SK-N-SH treated with all-trans-retinoic acid at 6 μM for 48 hours (cell line): ENCODE results near the gene SHB.

Experiments used
- CREB5 ChIP-seq: fragments of 250-450 bp; sonication (Bioruptor Pico); IDR thresholded peaks from 2 replicates; pipeline ENCODE4 v1.5.1; 2020; ENCODE audit warnings: low read depth, mild to moderate bottlenecking, moderate library complexity
- SNAI2 ChIP-seq: fragments of 250-450 bp; sonication (Bioruptor Pico); IDR thresholded peaks from 2 replicates; pipeline ENCODE4 v1.5.0; 2020; ENCODE audit warnings: mild to moderate bottlenecking, moderate library complexity
- TSHZ2 ChIP-seq: fragments of 250-450 bp; sonication (Bioruptor Pico); IDR thresholded peaks from 2 replicates; pipeline ENCODE4 v1.5.0; 2020; ENCODE audit warnings: mild to moderate bottlenecking, moderate library complexity

DNA sequence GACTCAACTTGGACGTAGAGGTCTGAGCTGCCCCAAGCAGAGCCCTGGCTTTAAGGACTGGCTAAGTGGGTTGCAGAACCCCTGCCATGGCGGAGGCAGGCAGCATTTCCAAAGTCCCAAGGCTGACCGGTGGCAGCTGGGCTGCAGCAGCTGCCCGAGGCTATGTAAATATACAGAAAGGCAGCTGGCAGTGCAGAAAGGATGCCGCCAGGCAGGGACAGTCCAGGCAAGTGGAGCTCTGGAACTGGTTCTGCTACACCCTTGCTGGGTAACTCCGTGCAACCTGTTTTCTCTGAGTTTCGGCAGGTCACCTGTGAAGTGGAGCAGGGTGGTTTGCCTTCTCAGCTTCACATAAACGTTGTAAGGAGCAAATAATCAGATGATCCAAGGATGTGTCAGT lies 46.0 kb downstream of the SHB start:
- TF ChIP-seq CREB5 (CRISPR knock-in tag): no peak
- no peak for TF ChIP-seq SNAI2 (CRISPR knock-in tag)
- TF ChIP-seq TSHZ2: no peak
